ENCODE measurements around the gene ADAMTS15. TPM values are rescaled to one million over a fixed set of nuclear protein-coding genes. Genes with fewer than 3 reads are reported as not detected.

ADAMTS15 gene
- total and polyA plus RNA-seq, 2 donors (not counting 1 experiment from before 2014, with no cell fraction given) = not detected

DNA sequence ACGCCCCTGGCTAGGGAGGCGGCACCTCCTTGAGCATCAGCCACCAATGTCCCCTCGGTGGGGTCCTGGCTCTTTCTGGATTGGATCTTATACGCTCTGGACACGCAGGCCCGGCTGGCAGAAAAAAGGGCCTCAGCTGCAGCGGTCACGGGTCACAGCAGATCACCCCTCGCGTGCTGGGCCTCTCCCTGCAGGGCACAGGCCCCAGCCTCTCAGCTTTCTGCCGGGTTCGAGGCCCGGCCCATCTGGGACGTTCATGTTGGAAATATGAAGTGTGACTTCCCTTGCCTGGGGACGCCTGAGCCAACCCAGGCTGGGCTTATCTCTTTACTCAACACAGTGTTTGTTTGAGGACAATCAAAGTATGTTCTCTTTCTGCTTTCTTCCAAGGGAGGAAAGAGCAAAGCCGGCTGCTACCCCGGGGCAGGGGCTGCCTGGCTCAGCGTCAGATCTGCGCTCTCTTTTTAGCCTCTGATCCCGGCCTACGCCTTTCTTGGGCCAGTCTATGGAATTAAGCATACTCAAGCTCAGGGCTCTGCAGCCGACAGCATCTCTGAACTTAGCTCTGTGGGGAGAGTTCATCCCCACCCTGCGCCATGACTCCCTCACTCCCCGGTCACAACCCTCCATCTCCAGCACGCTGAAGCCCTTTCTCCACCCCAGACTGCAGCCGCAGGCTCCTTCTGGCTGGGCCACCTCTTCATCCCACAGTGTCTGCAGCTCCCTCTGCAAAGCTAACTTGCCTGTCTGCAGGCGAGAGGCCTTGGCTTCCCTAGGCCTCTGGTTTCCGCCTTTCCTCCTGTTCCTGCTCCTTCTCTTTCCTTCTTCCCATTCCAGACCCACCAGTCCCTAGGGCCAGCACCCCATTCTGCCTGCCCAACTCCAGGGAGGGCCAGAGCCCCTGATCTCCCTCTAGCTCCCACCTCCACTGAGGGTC, 38.8 kb downstream of the ADAMTS15 start:
- whole genome bisulfite sequencing (ENCODE audit: insufficient coverage) = 92% methylated on average over 28 of the region's 28 CpGs
- no peak overlapping the region for H3K9ac ChIP-seq (ENCODE audit: low read length)
- H3K36me3 ChIP-seq (replicated peaks in 1 of 2; ENCODE audit: control extremely low read depth in 1 of 2, control insufficient read depth in 1 of 2, extremely low read depth in 1 of 2, insufficient read depth in 2 of 2, low read length in 1 of 2) = no peaks in the 10 kb centered on the region
- H3K4me3 Mint-ChIP-seq = no peak overlapping the region
- no peak overlapping the region for H3K4me2 ChIP-seq (replicated peaks; ENCODE audit: low read depth, low read length, poor library complexity, severe bottlenecking)
- H3K27ac ChIP-seq (ENCODE audit: low read length in 2 of 2) = no peak overlapping the region
- intact Hi-C loops (cut with micrococcal nuclease) = no loop called here
- ATAC-seq (ENCODE audit: low read depth) (no peak), DNase-seq (no peak)
- H3K27me3 ChIP-seq (replicated peaks in 1 of 4; ENCODE audit: control extremely low read depth in 1 of 4, control insufficient read depth in 3 of 4, insufficient read depth in 4 of 4, low read length in 3 of 4) = no peaks in the 10 kb centered on the region
- no peak overlapping the region for H3K4me3 ChIP-seq (ENCODE audit: control extremely low read depth in 1 of 5, extremely low read depth in 1 of 5, insufficient read depth in 1 of 5, low read depth in 2 of 5, low read length in 4 of 5)
- no peaks in the 10 kb centered on the region for H3K27me3 Mint-ChIP-seq
- no peaks in the 10 kb centered on the region for H3K9me3 Mint-ChIP-seq (ENCODE audit: insufficient read depth)
- POLR2A ChIA-PET = no interaction called here
- no peaks in the 10 kb centered on the region for H3K4me1 ChIP-seq (ENCODE audit: control insufficient read depth in 2 of 2, insufficient read depth in 2 of 2, low read length in 2 of 2)
- no peaks in the 10 kb centered on the region for H3K79me2 ChIP-seq (ENCODE audit: control insufficient read depth, insufficient read depth, low read length)
- H3K9me3 ChIP-seq (ENCODE audit: control extremely low read depth in 1 of 3, control insufficient read depth in 2 of 3, insufficient read depth in 1 of 3, low read length in 2 of 3) = no peaks in the 10 kb centered on the region
- H3K27ac Mint-ChIP-seq = no peak overlapping the region
- no peak overlapping the region for H2AFZ ChIP-seq (ENCODE audit: insufficient read depth, low read depth, low read length, poor library complexity, severe bottlenecking)
- no peak for TF ChIP-seq EZH2 (IDR thresholded peaks at IDR 0.05; ENCODE audit: borderline replicate concordance, insufficient read depth, low read depth, low read length, poor library complexity, severe bottlenecking)
- TF ChIP-seq, protein P1, sequence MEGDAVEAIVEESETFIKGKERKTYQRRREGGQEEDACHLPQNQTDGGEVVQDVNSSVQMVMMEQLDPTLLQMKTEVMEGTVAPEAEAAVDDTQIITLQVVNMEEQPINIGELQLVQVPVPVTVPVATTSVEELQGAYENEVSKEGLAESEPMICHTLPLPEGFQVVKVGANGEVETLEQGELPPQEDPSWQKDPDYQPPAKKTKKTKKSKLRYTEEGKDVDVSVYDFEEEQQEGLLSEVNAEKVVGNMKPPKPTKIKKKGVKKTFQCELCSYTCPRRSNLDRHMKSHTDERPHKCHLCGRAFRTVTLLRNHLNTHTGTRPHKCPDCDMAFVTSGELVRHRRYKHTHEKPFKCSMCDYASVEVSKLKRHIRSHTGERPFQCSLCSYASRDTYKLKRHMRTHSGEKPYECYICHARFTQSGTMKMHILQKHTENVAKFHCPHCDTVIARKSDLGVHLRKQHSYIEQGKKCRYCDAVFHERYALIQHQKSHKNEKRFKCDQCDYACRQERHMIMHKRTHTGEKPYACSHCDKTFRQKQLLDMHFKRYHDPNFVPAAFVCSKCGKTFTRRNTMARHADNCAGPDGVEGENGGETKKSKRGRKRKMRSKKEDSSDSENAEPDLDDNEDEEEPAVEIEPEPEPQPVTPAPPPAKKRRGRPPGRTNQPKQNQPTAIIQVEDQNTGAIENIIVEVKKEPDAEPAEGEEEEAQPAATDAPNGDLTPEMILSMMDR (IDR thresholded peaks at IDR 0.05) = no peak
- no peaks in the 10 kb centered on the region for H3K4me1 Mint-ChIP-seq
- no peaks in the 10 kb centered on the region for H4K20me1 ChIP-seq (ENCODE audit: control insufficient read depth, insufficient read depth, low read length, poor library complexity, severe bottlenecking)
- CTCF ChIA-PET = no interaction called here

All from B cell (primary cell).